Measurements from ENCODE around the gene FDX1.
"Not testable (repeated sequence)": the region's sequence is repeated elsewhere in the genome, so short reads cannot be mapped to it uniquely, and the experiment has no call there.

The FDX1 gene

GRCh38 chr11:110421658-110422057 is 8.1 kb upstream of the FDX1 start:
- H3K4me1 ChIP-seq (ENCODE audit: control insufficient read depth, insufficient read depth, low read length); H3K27me3 ChIP-seq (ENCODE audit: control insufficient read depth, insufficient read depth, low read length); H3K4me3 ChIP-seq (ENCODE audit: low read depth, low read length); H3K36me3 ChIP-seq (ENCODE audit: control insufficient read depth, insufficient read depth, low read length); H3K9me3 ChIP-seq (ENCODE audit: control insufficient read depth, insufficient read depth, low read length); H3K9ac ChIP-seq (ENCODE audit: low read depth, low read length): not testable (repeated sequence)

GRCh38 chr11:110422306-110422905 is 7.3 kb upstream of the FDX1 start:
- no peak overlapping the region for H3K9ac ChIP-seq (ENCODE audit: low read depth, low read length)
- H3K4me3 ChIP-seq (ENCODE audit: low read depth, low read length) = no peak overlapping the region
- H3K27me3 ChIP-seq (ENCODE audit: control insufficient read depth, insufficient read depth, low read length) = no peaks in the 10 kb centered on the region
- H3K36me3 ChIP-seq (ENCODE audit: control insufficient read depth, insufficient read depth, low read length) = no peaks in the 10 kb centered on the region
- no peaks in the 10 kb centered on the region for H3K4me1 ChIP-seq (ENCODE audit: control insufficient read depth, insufficient read depth, low read length)
- H3K9me3 ChIP-seq (ENCODE audit: control insufficient read depth, insufficient read depth, low read length) = no peaks in the 10 kb centered on the region

GRCh38 chr11:110424775-110425444 is 4.8 kb upstream of the FDX1 start:
- Histone ChIP-seq H3K27me3 (ENCODE audit: control insufficient read depth, insufficient read depth, low read length) (peaks cover 5% of the 10 kb centered on the region), H3K4me1 (ENCODE audit: control insufficient read depth, insufficient read depth, low read length) (no peaks in the 10 kb centered on the region), H3K4me3 (ENCODE audit: low read depth, low read length) (no peak overlapping the region), H3K36me3 (ENCODE audit: control insufficient read depth, insufficient read depth, low read length) (no peaks in the 10 kb centered on the region), H3K9me3 (ENCODE audit: control insufficient read depth, insufficient read depth, low read length) (no peaks in the 10 kb centered on the region), H3K9ac (ENCODE audit: low read depth, low read length) (no peak overlapping the region)

- Histone ChIP-seq H3K27me3 (ENCODE audit: control insufficient read depth, insufficient read depth, low read length) (peaks cover 5% of the 10 kb centered on the region), H3K4me1 (ENCODE audit: control insufficient read depth, insufficient read depth, low read length) (no peaks in the 10 kb centered on the region), H3K4me3 (ENCODE audit: low read depth, low read length) (no peak overlapping the region), H3K9me3 (ENCODE audit: control insufficient read depth, insufficient read depth, low read length) (no peaks in the 10 kb centered on the region), H3K9ac (ENCODE audit: low read depth, low read length) (no peak overlapping the region), H3K36me3 (ENCODE audit: control insufficient read depth, insufficient read depth, low read length) (no peaks in the 10 kb centered on the region)
Measured at GRCh38 chr11:110425751-110426545, 3.8 kb upstream of the FDX1 start.

GRCh38 chr11:110428040-110428439 is 1.7 kb upstream of the FDX1 start:
- Histone ChIP-seq H3K4me1 (ENCODE audit: control insufficient read depth, insufficient read depth, low read length) (peaks cover 3% of the 10 kb centered on the region), H3K4me3 (ENCODE audit: low read depth, low read length) (no peak overlapping the region), H3K9me3 (ENCODE audit: control insufficient read depth, insufficient read depth, low read length) (no peaks in the 10 kb centered on the region), H3K27me3 (ENCODE audit: control insufficient read depth, insufficient read depth, low read length) (peaks cover 5% of the 10 kb centered on the region), H3K9ac (ENCODE audit: low read depth, low read length) (no peak overlapping the region), H3K36me3 (ENCODE audit: control insufficient read depth, insufficient read depth, low read length) (no peaks in the 10 kb centered on the region)

GRCh38 chr11:110428956-110429730 is 605 bp upstream of the FDX1 start:
- no peak overlapping the region for H3K9ac ChIP-seq (ENCODE audit: low read depth, low read length)

GRCh38 chr11:110430267-110431050 is 711 bp downstream of the FDX1 start:
- H3K4me3 ChIP-seq (ENCODE audit: low read depth, low read length) = peak overlapping the region; percentile 88
- H3K27me3 ChIP-seq (ENCODE audit: control insufficient read depth, insufficient read depth, low read length) = peaks cover 5% of the 10 kb centered on the region
- no peaks in the 10 kb centered on the region for H3K36me3 ChIP-seq (ENCODE audit: control insufficient read depth, insufficient read depth, low read length)
- peaks cover 3% of the 10 kb centered on the region for H3K4me1 ChIP-seq (ENCODE audit: control insufficient read depth, insufficient read depth, low read length)
- no peaks in the 10 kb centered on the region for H3K9me3 ChIP-seq (ENCODE audit: control insufficient read depth, insufficient read depth, low read length)
- peak overlapping the region; percentile 82 for H3K9ac ChIP-seq (ENCODE audit: low read depth, low read length)

More at GRCh38 chr11:110428956-110429730, 605 bp upstream of the FDX1 start:
- Histone ChIP-seq H3K4me1 (ENCODE audit: control insufficient read depth, insufficient read depth, low read length) (peaks cover 3% of the 10 kb centered on the region), H3K4me3 (ENCODE audit: low read depth, low read length) (peak overlapping the region; percentile 88), H3K9me3 (ENCODE audit: control insufficient read depth, insufficient read depth, low read length) (no peaks in the 10 kb centered on the region), H3K36me3 (ENCODE audit: control insufficient read depth, insufficient read depth, low read length) (no peaks in the 10 kb centered on the region), H3K27me3 (ENCODE audit: control insufficient read depth, insufficient read depth, low read length) (peaks cover 5% of the 10 kb centered on the region)

GRCh38 chr11:110431051-110431672 is 1.4 kb downstream of the FDX1 start:
- Histone ChIP-seq H3K4me1 (ENCODE audit: control insufficient read depth, insufficient read depth, low read length) (peaks cover 4% of the 10 kb centered on the region), H3K36me3 (ENCODE audit: control insufficient read depth, insufficient read depth, low read length) (no peaks in the 10 kb centered on the region), H3K9ac (ENCODE audit: low read depth, low read length) (no peak overlapping the region), H3K9me3 (ENCODE audit: control insufficient read depth, insufficient read depth, low read length) (no peaks in the 10 kb centered on the region), H3K27me3 (ENCODE audit: control insufficient read depth, insufficient read depth, low read length) (peaks cover 5% of the 10 kb centered on the region), H3K4me3 (ENCODE audit: low read depth, low read length) (peak overlapping the region; percentile 88)

GRCh38 chr11:110431674-110432073 is 1.9 kb downstream of the FDX1 start:
- peaks cover 5% of the 10 kb centered on the region for H3K27me3 ChIP-seq (ENCODE audit: control insufficient read depth, insufficient read depth, low read length)
- H3K36me3 ChIP-seq (ENCODE audit: control insufficient read depth, insufficient read depth, low read length) = no peaks in the 10 kb centered on the region
- peaks cover 6% of the 10 kb centered on the region for H3K4me1 ChIP-seq (ENCODE audit: control insufficient read depth, insufficient read depth, low read length)
- peak overlapping the region; percentile 27 for H3K4me3 ChIP-seq (ENCODE audit: low read depth, low read length)
- H3K9ac ChIP-seq (ENCODE audit: low read depth, low read length) = no peak overlapping the region
- no peaks in the 10 kb centered on the region for H3K9me3 ChIP-seq (ENCODE audit: control insufficient read depth, insufficient read depth, low read length)

GRCh38 chr11:110432713-110433392 is 3.1 kb downstream of the FDX1 start:
- peaks cover 5% of the 10 kb centered on the region for H3K27me3 ChIP-seq (ENCODE audit: control insufficient read depth, insufficient read depth, low read length)
- H3K4me1 ChIP-seq (ENCODE audit: control insufficient read depth, insufficient read depth, low read length) = peaks cover 6% of the 10 kb centered on the region
- no peaks in the 10 kb centered on the region for H3K36me3 ChIP-seq (ENCODE audit: control insufficient read depth, insufficient read depth, low read length)
- H3K9ac ChIP-seq (ENCODE audit: low read depth, low read length) = no peak overlapping the region
- no peaks in the 10 kb centered on the region for H3K9me3 ChIP-seq (ENCODE audit: control insufficient read depth, insufficient read depth, low read length)
- no peak overlapping the region for H3K4me3 ChIP-seq (ENCODE audit: low read depth, low read length)
